ENCODE measurements around the gene BEND3. TPM values are rescaled to one million over a fixed set of nuclear protein-coding genes. Genes with fewer than 3 reads are reported as not detected.

BEND3 gene
- total and polyA plus RNA-seq, 2 of the 8 experiments (the other 6 are each of a cell fraction or from before 2014, with no cell fraction given) = 25.2 to 38.8 TPM

- TF ChIP-seq USF2 (IDR thresholded peaks at IDR 0.05; ENCODE audit: low read length) (no peak), SRF (IDR thresholded peaks at IDR 0.05; ENCODE audit: low read depth, low read length) (no peak), TCF12 (IDR thresholded peaks at IDR 0.05; ENCODE audit: low read depth, low read length) (no peak), TEAD4 (IDR thresholded peaks at IDR 0.05; ENCODE audit: low read depth, low read length) (no peak), FOSL1 (IDR thresholded peaks at IDR 0.05; ENCODE audit: insufficient read depth, low read depth, low read length) (no peak)
Measured at GRCh38 chr6:107030151-107030550, 85.2 kb downstream of the BEND3 start (continued).
